LNCaP clone FGC (cell line): ENCODE results near the gene MTNR1B.

Experiments used
- DNase-seq: peaks from one replicate; pipeline ENCODE4 v3.0.0-alpha.2; 2011; ENCODE audit warnings: low read depth
- H3K4me3 ChIP-seq: 2 replicates; pipeline ENCODE4 v1.5.1; 2011; ENCODE audit warnings: mild to moderate bottlenecking, low read depth, low read length, control low read depth
- CTCF ChIP-seq: IDR thresholded peaks from 2 replicates; pipeline ENCODE4 v1.5.1; 2012; ENCODE audit warnings: mild to moderate bottlenecking; ENCODE audit not compliant: control insufficient read depth, insufficient read depth; ENCODE audit errors: extremely low read depth

Gene MTNR1B

GRCh38 chr11:93013646-93014045 lies 44.2 kb downstream of the MTNR1B start:
- DNase-seq, result no peak
- H3K4me3 ChIP-seq, result no peak overlapping the region
- TF ChIP-seq CTCF, result no peak

GRCh38 chr11:93016595-93016994 lies 47.1 kb downstream of the MTNR1B start:
- no peak for DNase-seq
- no peak for TF ChIP-seq CTCF
- H3K4me3 ChIP-seq, result no peak overlapping the region

GRCh38 chr11:93017821-93018690 lies 48.6 kb downstream of the MTNR1B start:
- TF ChIP-seq CTCF, result no peak
- DNase-seq, result no peak
- H3K4me3 ChIP-seq, result no peak overlapping the region

GRCh38 chr11:93020248-93021046 lies 51.0 kb downstream of the MTNR1B start:
- DNase-seq, result no peak
- no peak overlapping the region for H3K4me3 ChIP-seq
- TF ChIP-seq CTCF, result no peak

GRCh38 chr11:93024369-93024768 lies 54.9 kb downstream of the MTNR1B start:
- no peak for DNase-seq
- no peak for TF ChIP-seq CTCF
- H3K4me3 ChIP-seq, result no peak overlapping the region

- no peak for DNase-seq
- TF ChIP-seq CTCF, result no peak
- no peak overlapping the region for H3K4me3 ChIP-seq
Measured at GRCh38 chr11:93025558-93026255, 56.3 kb downstream of the MTNR1B start.
